Measurements from ENCODE around the gene NHSL1.

GRCh38 chr6:138456401-138456790, 42.9 kb downstream of the NHSL1 start:
- TF ChIP-seq CTCF (IDR thresholded peaks at IDR 0.05; ENCODE audit: insufficient read depth, low read length, poor library complexity, severe bottlenecking): no peak
- TF ChIP-seq EZH2phosphoT487 (conservative IDR thresholded peaks at IDR 0.05; ENCODE audit: low read length): no peak
